Lower leg skin (tissue), 3 donors: ENCODE results near the gene CACNA1F.

Experiments
- CTCF ChIP-seq, 3 donors: fragments of 450-650 bp; IDR thresholded peaks; one replicate each; pipeline ENCODE4 v1.5.1; 2016; ENCODE audit warnings: antibody characterized with exemption in 3 of 3, mild to moderate bottlenecking in 3 of 3, moderate library complexity in 2 of 3
- POLR2A ChIP-seq, 2 donors: fragments of 450-650 bp; IDR thresholded peaks; one replicate each; pipeline ENCODE4 v1.6.1; 2016 to 2017; ENCODE audit warnings: antibody characterized with exemption in 2 of 2, mild to moderate bottlenecking in 1 of 2, moderate library complexity in 1 of 2

GRCh38 chrX:49242545-49243066 is 9.5 kb upstream of the CACNA1F start:
- TF ChIP-seq POLR2A (IDR thresholded peaks at IDR 0.05) (no peak), CTCF (IDR thresholded peaks at IDR 0.05) (no peak)
